ENCODE results near the gene CLUH. TPM values are rescaled to one million over a fixed set of nuclear protein-coding genes. Genes with fewer than 3 reads are reported as not detected.
A peak's percentile ranks its signal among the peaks of the same experiment; 100 is the strongest.
"Not testable (repeated sequence)": the region's sequence is repeated elsewhere in the genome, so short reads cannot be mapped to it uniquely, and the experiment has no call there.

The CLUH gene
- total and polyA plus RNA-seq, 5 donors from 2014 or later, result 3.4 to 43.1 (median 4.5) TPM

- Histone ChIP-seq H3K4me1 (ENCODE audit: control insufficient read depth, insufficient read depth, low read length, poor library complexity, severe bottlenecking) (no peaks in the 10 kb centered on the region), H3K27ac (ENCODE audit: insufficient read depth, low read length, poor library complexity, severe bottlenecking) (no peak overlapping the region), H3K9me3 (ENCODE audit: control insufficient read depth in 2 of 2, low read length in 2 of 2) (no peaks in the 10 kb centered on the region), H3K4me3 (ENCODE audit: low read depth, low read length) (no peak overlapping the region), H3K27me3 (ENCODE audit: control insufficient read depth, insufficient read depth, low read length) (no peaks in the 10 kb centered on the region), H3K36me3 (ENCODE audit: control insufficient read depth, insufficient read depth, low read length) (peaks cover 52% of the 10 kb centered on the region)
- Mint-ChIP-seq H3K27me3 (no peaks in the 10 kb centered on the region), H3K27ac (no peak overlapping the region), H3K9me3 (peaks cover 0 to 1% (median 0%) of the 10 kb centered on the region in 7 donors), H3K4me1 (peaks cover 0 to 3% (median 0%) of the 10 kb centered on the region in 4 donors), H3K36me3 (peaks cover 32% of the 10 kb centered on the region), H3K4me3 (no peak overlapping the region)
- DNase-seq, result no peak
- no peak for ATAC-seq (ENCODE audit: low read depth in 2 of 2)
Observed at GRCh38 chr17:2684549-2684948, 27.0 kb downstream of the CLUH start.

DNA sequence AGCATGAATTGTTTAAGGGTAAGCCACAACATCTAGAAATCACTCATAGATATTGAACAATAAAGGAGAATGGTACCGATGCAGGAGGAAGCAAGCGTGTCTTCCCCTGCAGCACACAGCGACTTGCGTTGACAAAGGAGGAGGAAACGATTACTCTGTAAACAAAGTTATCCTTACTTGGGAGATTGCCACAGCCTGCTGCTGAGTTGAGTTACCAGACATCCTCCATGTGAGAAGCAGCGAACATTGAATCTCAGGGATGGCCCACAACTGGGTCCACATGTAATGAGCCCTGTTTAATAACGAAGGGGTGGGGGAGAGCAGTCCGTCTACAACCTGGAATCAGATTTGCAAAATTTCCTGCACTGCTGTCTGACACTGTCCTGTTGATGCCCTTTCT, 27.7 kb downstream of the CLUH start:
- no peak for ATAC-seq (ENCODE audit: low read depth in 2 of 2)
- peaks cover 38% of the 10 kb centered on the region for H3K36me3 Mint-ChIP-seq
- DNase-seq, result no peak
- H3K27me3 Mint-ChIP-seq, result no peaks in the 10 kb centered on the region
- no peaks in the 10 kb centered on the region for H3K27me3 ChIP-seq (ENCODE audit: control insufficient read depth, insufficient read depth, low read length)
- no peak overlapping the region for H3K4me3 ChIP-seq (ENCODE audit: low read depth, low read length)
- H3K4me1 ChIP-seq (ENCODE audit: control insufficient read depth, insufficient read depth, low read length, poor library complexity, severe bottlenecking), result no peaks in the 10 kb centered on the region
- H3K9me3 Mint-ChIP-seq, result no peaks in the 10 kb centered on the region
- H3K27ac ChIP-seq (ENCODE audit: insufficient read depth, low read length, poor library complexity, severe bottlenecking), result no peak overlapping the region
- H3K36me3 ChIP-seq (ENCODE audit: control insufficient read depth, insufficient read depth, low read length), result peaks cover 55% of the 10 kb centered on the region
- H3K4me1 Mint-ChIP-seq, result peaks cover 0 to 4% (median 0%) of the 10 kb centered on the region in 4 donors
- H3K27ac Mint-ChIP-seq, result peak overlapping the region in 1 of 3 donors; percentile 33
- H3K9me3 ChIP-seq (ENCODE audit: control insufficient read depth in 2 of 2, low read length in 2 of 2), result no peaks in the 10 kb centered on the region
- no peak overlapping the region for H3K4me3 Mint-ChIP-seq

GRCh38 chr17:2682176-2682938, 29.2 kb downstream of the CLUH start:
- DNase-seq, result no peak
- Mint-ChIP-seq H3K27ac (peak overlapping the region in 2 of 3 donors; percentile 12 to 61), H3K9me3 (no peaks in the 10 kb centered on the region), H3K36me3 (peaks cover 39% of the 10 kb centered on the region), H3K4me1 (peaks cover 0 to 4% (median 0%) of the 10 kb centered on the region in 4 donors), H3K4me3 (no peak overlapping the region), H3K27me3 (no peaks in the 10 kb centered on the region)
- H3K27me3 ChIP-seq (ENCODE audit: control insufficient read depth, insufficient read depth, low read length), result no peaks in the 10 kb centered on the region
- ATAC-seq (ENCODE audit: low read depth in 2 of 2), result no peak
- H3K4me1 ChIP-seq (ENCODE audit: control insufficient read depth, insufficient read depth, low read length, poor library complexity, severe bottlenecking), result no peaks in the 10 kb centered on the region
- peaks cover 63% of the 10 kb centered on the region for H3K36me3 ChIP-seq (ENCODE audit: control insufficient read depth, insufficient read depth, low read length)
- no peak overlapping the region for H3K4me3 ChIP-seq (ENCODE audit: low read depth, low read length)
- H3K27ac ChIP-seq (ENCODE audit: insufficient read depth, low read length, poor library complexity, severe bottlenecking), result no peak overlapping the region
- H3K9me3 ChIP-seq (ENCODE audit: control insufficient read depth in 2 of 2, low read length in 2 of 2), result no peaks in the 10 kb centered on the region

- H3K4me1 ChIP-seq (ENCODE audit: control insufficient read depth, insufficient read depth, low read length, poor library complexity, severe bottlenecking), result no peaks in the 10 kb centered on the region
- H3K9me3 ChIP-seq (ENCODE audit: control insufficient read depth in 2 of 2, low read length in 2 of 2), result no peaks in the 10 kb centered on the region
- H3K36me3 ChIP-seq (ENCODE audit: control insufficient read depth, insufficient read depth, low read length), result peaks cover 69% of the 10 kb centered on the region
- no peak for ATAC-seq (ENCODE audit: low read depth in 2 of 2)
- no peaks in the 10 kb centered on the region for H3K27me3 ChIP-seq (ENCODE audit: control insufficient read depth, insufficient read depth, low read length)
- Mint-ChIP-seq H3K4me3 (no peak overlapping the region), H3K27ac (no peak overlapping the region), H3K36me3 (peaks cover 44% of the 10 kb centered on the region), H3K9me3 (no peaks in the 10 kb centered on the region), H3K4me1 (peaks cover 0 to 4% (median 0%) of the 10 kb centered on the region in 4 donors), H3K27me3 (no peaks in the 10 kb centered on the region)
- no peak for DNase-seq
- H3K27ac ChIP-seq (ENCODE audit: insufficient read depth, low read length, poor library complexity, severe bottlenecking), result no peak overlapping the region
- no peak overlapping the region for H3K4me3 ChIP-seq (ENCODE audit: low read depth, low read length)
Observed at GRCh38 chr17:2681650-2682049, 29.9 kb downstream of the CLUH start.

GRCh38 chr17:2680961-2681360, 30.6 kb downstream of the CLUH start:
- Mint-ChIP-seq H3K27me3 (no peaks in the 10 kb centered on the region), H3K4me3 (no peak overlapping the region), H3K27ac (no peak overlapping the region), H3K4me1 (peaks cover 0 to 4% (median 0%) of the 10 kb centered on the region in 4 donors), H3K36me3 (peaks cover 46% of the 10 kb centered on the region), H3K9me3 (no peaks in the 10 kb centered on the region)
- Histone ChIP-seq H3K36me3 (ENCODE audit: control insufficient read depth, insufficient read depth, low read length) (peaks cover 75% of the 10 kb centered on the region), H3K4me3 (ENCODE audit: low read depth, low read length) (no peak overlapping the region), H3K9me3 (ENCODE audit: control insufficient read depth in 2 of 2, low read length in 2 of 2) (no peaks in the 10 kb centered on the region), H3K27ac (ENCODE audit: insufficient read depth, low read length, poor library complexity, severe bottlenecking) (no peak overlapping the region), H3K27me3 (ENCODE audit: control insufficient read depth, insufficient read depth, low read length) (no peaks in the 10 kb centered on the region), H3K4me1 (ENCODE audit: control insufficient read depth, insufficient read depth, low read length, poor library complexity, severe bottlenecking) (no peaks in the 10 kb centered on the region)
- ATAC-seq (ENCODE audit: low read depth in 2 of 2) (no peak), DNase-seq (no peak)

- Mint-ChIP-seq H3K36me3 (peaks cover 51% of the 10 kb centered on the region), H3K27ac (peak overlapping the region in 1 of 3 donors; percentile 5)
- H3K4me3 ChIP-seq (ENCODE audit: low read depth, low read length); H3K4me1 ChIP-seq (ENCODE audit: control insufficient read depth, insufficient read depth, low read length, poor library complexity, severe bottlenecking); DNase-seq; H3K4me1 Mint-ChIP-seq; H3K27me3 Mint-ChIP-seq; H3K9me3 ChIP-seq (ENCODE audit: control insufficient read depth in 2 of 2, low read length in 2 of 2); ATAC-seq (ENCODE audit: low read depth in 2 of 2); H3K27me3 ChIP-seq (ENCODE audit: control insufficient read depth, insufficient read depth, low read length); H3K4me3 Mint-ChIP-seq; H3K27ac ChIP-seq (ENCODE audit: insufficient read depth, low read length, poor library complexity, severe bottlenecking); H3K9me3 Mint-ChIP-seq: not testable (repeated sequence)
- H3K36me3 ChIP-seq (ENCODE audit: control insufficient read depth, insufficient read depth, low read length), result peaks cover 82% of the 10 kb centered on the region
Observed at GRCh38 chr17:2679247-2679646, 32.3 kb downstream of the CLUH start.

DNA sequence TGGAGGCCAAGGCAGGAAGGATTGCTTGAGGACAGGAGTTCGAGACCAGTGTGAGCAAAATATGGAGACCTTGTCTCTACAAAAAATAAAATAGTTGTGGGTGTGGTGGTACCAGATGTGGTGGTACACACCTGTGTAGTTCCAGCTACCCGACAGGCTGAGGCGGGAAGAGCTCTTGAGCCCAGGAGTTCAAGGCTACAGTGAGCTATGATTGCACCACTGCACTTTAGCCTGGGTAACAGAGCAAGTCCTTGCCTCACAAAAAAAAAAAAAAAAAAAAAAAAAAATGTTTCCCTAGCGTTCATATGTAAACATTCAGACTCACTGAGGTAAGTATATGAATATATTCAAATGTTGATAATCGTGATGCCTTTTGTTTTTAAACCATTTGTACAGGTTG, 39.5 kb downstream of the CLUH start:
- H3K36me3 ChIP-seq (ENCODE audit: control insufficient read depth, insufficient read depth, low read length), result peaks cover 85% of the 10 kb centered on the region
- H3K4me1 ChIP-seq (ENCODE audit: control insufficient read depth, insufficient read depth, low read length, poor library complexity, severe bottlenecking), result no peaks in the 10 kb centered on the region
- ATAC-seq (ENCODE audit: low read depth in 2 of 2), result no peak
- H3K27me3 ChIP-seq (ENCODE audit: control insufficient read depth, insufficient read depth, low read length), result no peaks in the 10 kb centered on the region
- peaks cover 39% of the 10 kb centered on the region for H3K36me3 Mint-ChIP-seq
- DNase-seq, result no peak
- no peaks in the 10 kb centered on the region for H3K9me3 ChIP-seq (ENCODE audit: control insufficient read depth in 2 of 2, low read length in 2 of 2)
- no peak overlapping the region for H3K4me3 Mint-ChIP-seq
- peak overlapping the region in 1 of 3 donors; percentile 38 for H3K27ac Mint-ChIP-seq
- peaks cover 5 to 10% (median 7%) of the 10 kb centered on the region in 4 donors for H3K4me1 Mint-ChIP-seq
- no peak overlapping the region for H3K4me3 ChIP-seq (ENCODE audit: low read depth, low read length)
- no peaks in the 10 kb centered on the region for H3K27me3 Mint-ChIP-seq
- no peak overlapping the region for H3K27ac ChIP-seq (ENCODE audit: insufficient read depth, low read length, poor library complexity, severe bottlenecking)
- peaks cover 0 to 2% (median 0%) of the 10 kb centered on the region in 7 donors for H3K9me3 Mint-ChIP-seq

DNA sequence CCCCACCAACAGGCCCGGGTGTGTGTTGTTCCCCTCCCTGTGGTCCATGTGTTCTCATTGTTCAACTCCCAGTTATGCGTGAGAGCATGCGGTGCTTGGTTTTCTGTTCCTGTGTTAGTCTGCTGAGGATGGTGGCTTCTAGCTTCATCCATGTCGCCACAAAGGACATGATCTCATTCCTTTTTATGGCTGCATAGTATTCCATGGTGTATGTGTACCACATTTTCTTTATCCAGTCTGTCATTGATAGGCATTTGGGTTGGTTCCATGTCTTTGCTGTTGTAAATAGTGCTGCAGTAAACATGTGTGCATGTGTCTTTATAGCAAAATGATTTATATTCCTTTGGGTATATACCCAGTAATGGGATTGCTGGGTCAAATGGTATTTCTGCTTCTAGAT, 51.2 kb downstream of the CLUH start:
- not testable (repeated sequence) for H3K9me3 Mint-ChIP-seq; H3K27ac ChIP-seq (ENCODE audit: insufficient read depth, low read length, poor library complexity, severe bottlenecking); H3K4me1 ChIP-seq (ENCODE audit: control insufficient read depth, insufficient read depth, low read length, poor library complexity, severe bottlenecking); DNase-seq; H3K9me3 ChIP-seq (ENCODE audit: control insufficient read depth in 2 of 2, low read length in 2 of 2); H3K36me3 Mint-ChIP-seq; H3K27me3 Mint-ChIP-seq; H3K4me3 ChIP-seq (ENCODE audit: low read depth, low read length); H3K27me3 ChIP-seq (ENCODE audit: control insufficient read depth, insufficient read depth, low read length); ATAC-seq (ENCODE audit: low read depth in 2 of 2)
- Mint-ChIP-seq H3K27ac (peak overlapping the region; percentile 76 to 87 (median 86)), H3K4me1 (peaks cover 22 to 74% (median 40%) of the 10 kb centered on the region in 4 donors), H3K4me3 (peak overlapping the region in 2 of 4 donors; percentile 52 to 67)
- peaks cover 11% of the 10 kb centered on the region for H3K36me3 ChIP-seq (ENCODE audit: control insufficient read depth, insufficient read depth, low read length)
